GM18861 (cell line): ENCODE results near the gene PDIA2.

Experiments
- ATAC-seq: cut with Tn5 transposase; IDR thresholded peaks from one replicate; pipeline ENCODE4 v1.9.1; 2021; ENCODE audit not compliant: unreplicated experiment

The PDIA2 gene

DNA sequence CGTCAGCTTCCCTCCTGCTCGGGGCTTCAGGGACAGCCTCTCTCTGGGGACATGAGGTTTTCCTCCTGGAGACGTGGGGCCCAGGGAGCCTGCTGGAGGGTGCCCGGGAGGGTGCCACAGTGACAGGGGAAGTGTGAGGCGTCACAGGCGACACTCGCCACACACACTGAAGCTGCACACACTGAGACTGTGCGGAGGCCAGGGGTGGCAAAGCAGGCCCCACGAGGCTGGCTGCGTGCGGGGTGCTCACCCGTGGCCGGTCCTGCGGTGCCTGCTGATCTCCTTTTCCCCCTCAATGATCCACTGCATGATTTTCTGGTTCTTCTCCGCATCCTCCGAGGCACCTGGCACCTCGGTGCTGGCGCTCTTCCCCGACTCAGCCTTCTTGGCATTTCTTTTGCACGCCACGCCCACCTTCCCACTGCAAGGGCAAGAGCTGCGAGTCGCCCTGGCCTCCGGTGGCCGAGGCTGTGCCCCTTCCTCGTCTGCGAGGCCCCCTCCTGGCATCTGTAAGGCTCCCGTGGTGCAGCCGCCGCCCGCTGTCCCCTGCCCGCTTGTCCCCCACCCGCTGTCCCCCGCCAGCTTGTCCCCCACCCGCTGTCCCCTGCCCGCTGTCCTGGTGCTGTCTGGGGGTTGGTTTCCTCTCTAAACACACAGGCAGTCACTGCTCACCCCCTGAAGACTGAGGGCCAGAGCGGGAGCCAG is 14.0 kb downstream of the PDIA2 start:
- no peak for ATAC-seq

DNA sequence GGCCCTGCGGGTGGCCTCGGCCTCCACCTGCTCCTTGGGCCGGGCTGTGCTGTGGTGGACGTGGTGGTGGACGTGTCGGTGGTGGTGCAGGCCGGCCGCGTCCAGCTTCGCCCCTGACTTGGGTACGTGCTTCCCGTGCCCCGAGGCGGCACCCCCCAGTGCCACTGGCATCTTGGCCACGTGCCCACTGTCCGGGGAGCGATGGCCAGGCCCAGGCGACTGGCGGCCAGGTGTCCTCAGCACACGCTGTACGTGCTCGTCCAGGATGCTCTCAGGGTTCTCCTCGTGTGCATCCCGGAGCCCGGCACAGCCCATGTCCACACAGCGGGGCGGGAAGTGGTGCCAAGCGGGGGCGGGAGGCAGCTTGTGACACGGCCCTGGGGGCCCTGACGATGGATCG is 14.9 kb downstream of the PDIA2 start:
- ATAC-seq = no peak

DNA sequence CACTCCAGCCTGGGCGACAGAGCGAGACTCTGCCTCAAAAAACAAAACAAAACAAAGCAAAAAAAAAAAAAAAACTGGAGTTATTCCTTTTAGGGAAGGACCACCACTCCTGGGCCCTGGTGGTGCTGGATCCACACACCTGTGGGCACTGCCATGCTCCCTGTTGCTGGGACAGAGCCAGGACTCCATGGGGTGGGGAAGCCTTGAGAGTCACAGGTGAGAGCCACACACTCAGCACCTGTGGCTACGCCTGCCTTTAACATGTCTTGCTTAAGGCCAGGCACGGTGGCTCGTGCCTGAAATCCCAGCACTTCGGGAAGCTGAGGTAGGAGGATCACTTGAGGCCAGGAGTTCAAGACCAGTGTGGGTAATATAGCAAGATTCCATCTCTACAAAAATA is 18.3 kb downstream of the PDIA2 start:
- no peak for ATAC-seq

DNA sequence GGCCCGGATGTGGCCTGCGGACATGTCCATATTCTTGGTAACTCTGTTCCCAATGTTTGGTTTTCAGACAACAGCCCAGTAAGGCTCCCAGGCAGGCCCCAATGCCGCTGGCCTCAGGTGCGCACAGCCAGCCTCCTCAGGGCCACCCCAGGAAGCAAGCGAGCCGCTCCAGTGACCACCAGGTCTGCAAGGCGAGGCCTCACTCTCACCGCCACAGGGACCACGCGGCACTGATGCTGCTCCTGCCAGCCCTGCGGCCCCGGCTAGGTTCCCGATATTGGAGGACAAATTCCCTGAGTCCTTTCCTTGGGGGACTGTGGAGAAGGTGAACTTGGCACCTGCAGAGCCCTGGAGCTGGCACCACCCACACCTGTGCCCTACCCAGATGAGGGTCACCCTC is 19.0 kb downstream of the PDIA2 start:
- ATAC-seq = no peak

DNA sequence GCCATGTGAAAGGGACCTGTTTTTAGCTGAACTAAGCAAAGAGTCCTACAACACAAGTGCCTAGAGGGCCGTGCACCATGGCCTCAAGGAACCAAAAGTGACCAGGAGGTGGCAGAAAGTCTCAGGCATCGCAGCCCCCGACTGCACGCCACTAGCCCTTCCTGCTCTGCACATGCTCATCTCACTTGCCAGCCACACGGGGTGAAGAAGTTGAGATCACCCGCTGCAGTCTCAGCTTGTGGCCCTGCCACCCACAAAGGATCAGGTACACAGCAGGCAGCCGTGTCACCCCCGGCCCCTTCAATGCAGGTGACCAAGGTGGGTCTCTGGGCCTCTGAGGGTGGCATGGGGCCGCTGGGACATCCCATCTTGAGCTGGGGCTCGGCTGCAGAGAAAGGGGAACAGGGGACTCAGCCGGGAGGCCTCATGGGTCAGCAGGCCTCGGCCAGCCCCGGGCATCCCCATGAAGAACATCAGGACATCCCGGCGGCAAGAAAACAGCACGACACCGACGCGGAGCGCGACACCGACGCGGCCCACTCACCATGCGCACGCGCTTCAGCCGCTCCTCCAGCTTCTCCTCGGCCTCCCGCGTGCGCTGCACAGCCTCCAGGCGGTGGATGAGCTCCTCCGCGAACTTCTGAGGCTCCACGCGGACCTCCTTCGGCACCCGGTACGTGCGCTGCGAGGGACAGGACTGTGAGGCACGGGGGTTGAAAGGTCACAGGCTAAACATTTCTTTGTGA is 21.0 kb downstream of the PDIA2 start:
- ATAC-seq = no peak

DNA sequence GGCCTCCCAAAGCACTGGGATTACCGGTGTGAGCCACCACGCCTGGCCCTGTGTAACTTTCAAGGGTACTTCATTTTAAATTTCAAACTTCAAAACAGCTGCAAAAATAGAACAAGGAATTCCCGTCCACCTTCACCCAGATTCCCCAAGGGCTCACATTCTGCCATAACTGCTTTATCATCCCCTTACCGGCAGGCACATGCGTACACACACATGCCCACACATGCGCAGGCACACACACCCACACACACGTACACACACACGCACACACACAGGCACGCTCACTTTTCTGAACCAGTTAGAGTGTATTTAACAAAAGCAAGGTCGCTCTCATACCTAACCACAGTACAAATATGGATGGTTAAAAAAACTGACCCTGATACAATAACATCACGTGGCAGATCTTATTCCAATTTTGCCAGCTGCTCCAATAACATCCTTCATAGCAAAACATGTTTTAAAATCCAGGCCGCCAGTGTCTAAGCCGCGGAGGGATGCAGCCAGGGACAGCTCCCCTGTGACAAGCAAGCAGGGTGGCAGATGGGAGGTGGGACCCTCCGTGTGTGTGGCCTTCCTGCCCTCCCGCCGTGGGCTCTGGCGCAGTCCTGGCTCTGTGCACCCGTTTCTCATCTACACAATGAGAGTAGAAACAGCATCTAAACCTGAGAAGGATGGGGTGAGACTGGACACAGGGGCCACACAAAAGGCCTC is 23.1 kb downstream of the PDIA2 start:
- ATAC-seq = no peak

DNA sequence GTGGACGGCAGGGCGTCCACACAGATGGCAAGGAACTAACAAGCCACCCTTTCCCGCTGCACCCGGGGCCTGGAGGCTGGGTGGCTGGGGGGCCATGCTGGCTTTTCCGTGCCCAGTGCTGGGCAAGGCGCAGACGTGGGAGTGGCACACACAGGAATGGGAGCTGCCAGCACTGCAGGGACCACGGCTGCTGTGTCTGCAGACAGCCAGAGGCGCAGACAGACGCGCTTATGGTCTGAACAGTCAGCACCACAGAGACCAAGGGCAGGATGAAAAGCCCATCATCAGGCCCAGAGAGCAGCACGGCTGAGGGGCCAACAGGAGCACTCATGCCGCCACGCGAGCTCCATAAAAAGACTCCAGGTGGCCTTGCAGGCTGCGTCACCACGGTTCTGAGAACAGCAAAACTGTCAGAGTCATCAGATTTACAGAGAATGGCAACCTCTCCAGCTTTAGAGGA is 24.0 kb downstream of the PDIA2 start:
- no peak for ATAC-seq

DNA sequence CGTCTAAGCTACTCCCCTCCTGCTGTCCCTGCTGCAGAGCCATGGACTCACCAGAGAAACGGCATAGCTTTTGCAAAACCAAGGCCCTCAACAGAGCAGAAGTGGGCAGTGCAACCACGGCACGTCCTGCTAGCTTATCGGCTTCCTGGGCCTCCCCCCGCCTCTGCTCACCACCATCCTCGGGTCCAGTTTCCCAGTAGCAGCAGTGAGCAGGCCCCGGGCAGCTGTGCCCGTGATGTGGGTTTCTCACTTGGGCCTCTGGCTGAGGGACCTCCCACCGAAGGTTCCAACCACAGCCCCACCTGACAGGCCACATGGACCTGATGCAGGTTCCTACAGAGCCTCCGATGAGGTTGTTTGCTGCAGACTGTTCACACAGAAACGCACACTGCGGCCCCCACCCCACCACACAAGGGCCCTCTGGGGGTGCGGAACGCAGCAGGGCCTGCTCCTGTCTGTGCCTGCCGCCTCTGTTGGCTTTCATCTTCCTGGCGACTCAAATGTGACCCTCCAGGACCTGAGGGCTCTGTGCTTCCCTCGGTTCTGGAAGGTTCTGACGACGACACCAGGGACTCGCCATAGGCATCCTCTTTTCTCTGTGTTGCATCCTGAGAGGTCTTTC is 24.8 kb downstream of the PDIA2 start:
- ATAC-seq = no peak

DNA sequence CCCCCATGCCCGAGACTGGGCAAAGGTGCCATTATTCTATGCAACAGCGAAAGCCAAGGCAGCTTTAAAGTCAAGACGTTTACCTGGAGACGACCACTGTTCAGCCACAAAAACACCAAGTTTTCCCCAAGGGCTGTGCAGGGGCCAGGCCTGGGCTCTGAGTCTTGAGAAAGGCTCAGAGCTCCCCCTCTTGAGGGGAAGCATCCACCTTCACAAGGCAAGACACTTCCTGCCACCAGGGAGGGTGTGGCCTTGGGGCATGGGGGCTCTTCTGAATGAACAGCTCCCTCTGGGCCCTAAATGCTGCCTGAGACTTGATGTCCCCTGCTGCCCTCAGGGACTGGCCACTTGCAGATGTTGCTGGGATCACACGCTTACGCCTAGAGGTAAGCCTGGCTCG is 26.5 kb downstream of the PDIA2 start:
- ATAC-seq = no peak

DNA sequence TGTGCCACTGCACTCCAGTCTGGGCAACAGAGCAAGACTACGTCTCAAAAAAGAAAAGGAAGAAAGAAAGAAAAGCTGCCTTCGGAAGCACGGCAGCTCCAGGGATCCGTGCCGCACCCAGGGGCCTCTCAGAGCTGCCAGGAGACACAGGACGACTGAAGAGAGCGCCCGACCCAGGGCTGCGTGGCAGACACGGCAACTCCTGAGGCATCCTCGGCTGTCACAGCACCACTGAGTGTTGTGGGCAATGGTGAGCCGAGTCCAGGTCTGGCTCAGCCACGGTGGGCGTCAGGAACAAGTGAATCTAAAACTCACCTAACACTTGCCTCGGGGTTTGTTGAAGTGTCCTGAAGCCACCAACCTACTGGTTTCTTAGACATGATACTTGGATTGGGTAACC is 28.8 kb downstream of the PDIA2 start:
- ATAC-seq = no peak

DNA sequence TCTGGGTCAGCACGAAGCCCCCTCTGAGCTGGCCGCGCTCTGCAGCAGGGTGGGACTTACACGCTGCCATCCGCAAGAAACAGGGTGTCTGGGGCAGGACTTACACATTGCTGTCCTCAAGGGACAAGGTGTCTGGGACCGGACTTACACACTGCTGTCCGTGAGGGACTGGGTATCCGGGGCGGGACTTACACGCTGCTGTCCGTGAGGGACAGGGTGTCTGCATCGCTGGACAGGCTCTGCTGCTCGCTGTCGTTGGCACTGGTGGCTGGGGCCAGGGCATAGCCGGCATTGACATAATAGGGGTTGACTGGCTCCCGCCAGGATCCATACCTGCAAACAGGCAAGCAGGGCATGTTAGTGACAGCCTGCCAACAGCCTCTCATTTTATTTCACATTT is 31.4 kb downstream of the PDIA2 start:
- no peak for ATAC-seq

DNA sequence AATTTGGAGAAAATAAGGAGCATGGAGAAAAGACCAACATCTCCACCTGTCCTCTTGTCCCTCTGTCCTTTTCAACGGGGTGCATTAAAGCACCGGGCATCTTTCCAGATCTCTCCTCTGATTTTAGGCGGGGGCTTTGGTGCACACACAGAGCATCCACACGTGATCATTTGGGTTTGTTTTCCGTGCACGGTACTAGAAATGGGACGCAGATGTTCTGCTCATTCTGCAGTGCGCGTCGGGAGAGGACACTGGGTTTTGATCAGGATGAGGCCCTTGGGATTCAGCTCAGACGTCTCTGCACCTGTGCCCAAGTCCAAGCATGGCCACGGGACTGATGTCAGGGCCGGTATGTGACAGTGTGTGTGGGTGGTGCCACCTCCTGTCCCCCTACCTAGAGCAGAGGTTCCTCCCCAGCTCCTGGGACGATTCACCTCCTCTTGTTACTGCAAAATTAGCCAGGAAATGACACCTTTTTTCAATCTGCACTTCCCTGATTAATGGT is 31.9 kb downstream of the PDIA2 start:
- ATAC-seq = no peak

DNA sequence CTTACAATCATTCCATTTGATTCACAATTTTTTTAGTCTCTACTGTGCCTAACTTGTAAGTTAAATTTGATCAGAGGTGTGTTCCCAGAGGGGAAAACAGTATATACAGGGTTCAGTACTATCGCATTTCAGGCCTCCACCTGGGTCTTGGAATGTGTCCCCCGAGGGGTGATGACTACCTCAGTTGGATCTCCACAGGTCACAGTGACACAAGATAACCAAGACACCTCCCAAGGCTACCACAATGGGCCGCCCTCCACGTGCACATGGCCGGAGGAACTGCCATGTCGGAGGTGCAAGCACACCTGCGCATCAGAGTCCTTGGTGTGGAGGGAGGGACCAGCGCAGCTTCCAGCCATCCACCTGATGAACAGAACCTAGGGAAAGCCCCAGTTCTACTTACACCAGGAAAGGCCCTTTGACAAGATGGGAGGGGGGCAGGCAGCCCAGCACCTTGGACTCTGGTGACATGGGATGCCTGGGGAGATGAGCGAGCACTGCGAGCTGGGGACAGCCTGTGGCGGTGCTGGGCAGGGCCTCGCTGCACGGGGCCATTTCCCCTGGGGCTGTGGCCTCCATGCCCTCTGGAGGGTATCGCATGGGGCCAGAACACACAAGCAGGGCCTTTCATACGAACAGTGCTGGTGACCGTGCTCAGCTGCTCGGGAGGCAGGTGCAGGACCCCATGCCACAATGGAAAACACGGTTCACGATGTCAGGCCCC is 33.9 kb downstream of the PDIA2 start:
- no peak for ATAC-seq

DNA sequence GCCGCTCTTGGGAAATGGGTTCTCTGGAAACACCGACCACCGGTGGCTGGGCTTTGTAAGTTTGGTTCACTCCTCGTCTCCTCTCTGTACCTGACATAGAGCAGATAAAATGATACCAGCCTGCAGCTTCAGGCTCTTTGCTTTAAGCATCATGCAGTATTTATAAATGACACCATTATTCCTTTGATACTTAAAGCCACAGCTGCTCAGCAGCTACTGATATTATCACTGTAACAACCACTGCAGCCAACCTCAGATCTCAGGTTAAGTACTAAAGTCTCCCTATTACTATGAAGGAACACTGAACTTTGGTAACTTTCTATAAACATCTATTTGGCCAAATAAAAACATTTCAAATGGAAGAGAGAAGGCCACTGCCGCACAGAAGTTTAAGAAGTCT is 34.6 kb downstream of the PDIA2 start:
- ATAC-seq = no peak

DNA sequence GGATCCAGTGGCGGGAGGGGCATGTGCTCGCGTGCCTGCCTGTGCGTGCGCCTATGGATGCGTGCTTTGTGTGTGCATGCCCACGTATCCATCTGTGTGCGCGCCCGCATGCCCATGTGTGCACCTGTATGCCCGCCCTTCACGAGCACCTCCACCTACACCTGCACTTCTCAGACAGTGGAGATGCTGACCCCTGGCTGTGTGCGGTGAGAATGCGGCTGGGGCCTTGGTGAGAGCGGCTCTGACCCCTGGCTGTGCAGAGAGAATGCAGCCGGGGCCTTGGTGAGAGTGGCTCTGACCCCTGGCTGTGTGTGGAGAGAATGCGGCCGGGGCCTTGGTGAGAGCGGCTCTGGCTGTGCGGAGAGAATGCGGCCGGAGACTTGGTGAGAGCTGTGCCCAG is 35.7 kb downstream of the PDIA2 start:
- no peak for ATAC-seq

DNA sequence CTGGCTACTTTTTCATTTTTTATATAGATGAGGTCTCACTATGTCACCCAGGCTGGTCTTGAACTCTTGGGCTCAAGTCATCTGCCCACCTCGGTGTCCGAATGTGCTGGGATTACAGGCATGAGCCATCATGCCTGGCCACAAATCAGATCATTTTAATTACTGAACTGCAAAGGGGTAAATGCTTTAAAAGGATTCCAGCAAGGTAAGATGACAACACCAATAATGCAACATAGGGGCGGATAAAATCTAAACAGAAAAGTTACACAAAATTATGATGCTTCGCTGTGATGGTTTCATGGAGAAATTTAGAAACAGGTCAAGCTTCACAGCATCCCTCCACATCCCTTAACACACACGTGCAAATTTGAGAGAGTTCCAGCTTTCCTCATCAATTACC is 37.2 kb downstream of the PDIA2 start:
- no peak for ATAC-seq

DNA sequence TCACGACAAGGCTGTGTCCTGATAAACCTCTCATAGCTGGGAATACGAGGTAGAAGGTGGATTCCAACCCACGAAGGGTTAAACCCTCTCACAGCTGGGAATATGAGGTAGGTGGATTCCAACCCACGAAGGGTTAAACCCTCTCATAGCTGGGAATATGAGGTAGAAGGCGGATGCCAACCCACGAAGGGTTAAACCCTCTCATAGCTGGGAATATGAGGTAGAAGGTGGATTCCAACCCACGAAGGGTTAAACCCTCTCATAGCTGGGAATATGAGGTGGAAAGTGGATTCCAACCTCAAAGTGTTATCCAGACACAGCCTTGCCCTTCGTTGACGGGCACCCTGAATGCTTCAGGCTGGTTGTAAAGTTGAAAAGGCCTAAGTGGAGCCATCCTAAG is 38.6 kb downstream of the PDIA2 start:
- ATAC-seq = no peak

DNA sequence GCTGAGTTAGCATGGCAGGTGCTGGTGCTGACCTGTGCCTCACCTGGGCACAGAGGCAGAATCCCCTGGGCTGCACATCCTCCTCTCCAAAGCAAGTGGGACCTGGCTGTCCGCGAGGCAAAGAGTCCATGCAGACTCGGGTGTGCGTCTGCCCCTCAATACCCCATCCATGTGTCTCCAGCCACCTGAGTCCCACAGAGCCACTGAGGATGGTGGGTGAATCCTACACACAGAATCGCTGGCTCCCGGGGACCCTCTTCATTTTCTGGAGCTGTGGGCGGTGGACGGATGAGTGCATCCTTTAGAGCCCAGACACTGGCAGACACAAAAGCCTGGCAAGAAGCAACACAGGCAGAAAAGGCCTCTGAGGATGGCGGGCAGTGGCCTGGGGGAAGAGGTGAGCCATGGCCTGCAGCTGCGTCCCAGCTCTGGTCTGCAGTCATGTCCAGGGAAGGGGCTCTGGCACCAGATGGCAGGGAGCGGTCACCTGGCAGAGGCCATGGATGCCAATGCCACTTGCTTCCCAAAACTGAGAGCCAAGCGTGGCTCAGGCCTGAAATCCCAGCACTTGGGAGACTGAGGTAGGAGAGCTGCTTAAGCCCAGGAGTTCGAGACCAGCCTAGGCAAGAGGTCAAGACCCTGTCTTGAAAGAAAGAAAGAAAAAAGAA is 39.6 kb downstream of the PDIA2 start:
- no peak for ATAC-seq

DNA sequence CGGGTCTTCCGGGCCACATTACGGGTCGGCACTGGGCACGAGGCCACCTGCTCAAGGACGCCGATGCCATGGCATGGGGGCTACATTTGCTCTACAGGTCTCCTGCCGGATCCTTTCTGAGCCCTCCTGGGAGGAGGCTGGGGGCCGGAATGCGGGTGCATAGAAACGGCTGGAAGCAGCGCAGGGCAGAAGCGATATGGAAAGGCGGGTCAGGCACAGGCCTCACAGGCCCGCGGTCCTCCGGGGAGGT is 41.2 kb downstream of the PDIA2 start:
- no peak for ATAC-seq

DNA sequence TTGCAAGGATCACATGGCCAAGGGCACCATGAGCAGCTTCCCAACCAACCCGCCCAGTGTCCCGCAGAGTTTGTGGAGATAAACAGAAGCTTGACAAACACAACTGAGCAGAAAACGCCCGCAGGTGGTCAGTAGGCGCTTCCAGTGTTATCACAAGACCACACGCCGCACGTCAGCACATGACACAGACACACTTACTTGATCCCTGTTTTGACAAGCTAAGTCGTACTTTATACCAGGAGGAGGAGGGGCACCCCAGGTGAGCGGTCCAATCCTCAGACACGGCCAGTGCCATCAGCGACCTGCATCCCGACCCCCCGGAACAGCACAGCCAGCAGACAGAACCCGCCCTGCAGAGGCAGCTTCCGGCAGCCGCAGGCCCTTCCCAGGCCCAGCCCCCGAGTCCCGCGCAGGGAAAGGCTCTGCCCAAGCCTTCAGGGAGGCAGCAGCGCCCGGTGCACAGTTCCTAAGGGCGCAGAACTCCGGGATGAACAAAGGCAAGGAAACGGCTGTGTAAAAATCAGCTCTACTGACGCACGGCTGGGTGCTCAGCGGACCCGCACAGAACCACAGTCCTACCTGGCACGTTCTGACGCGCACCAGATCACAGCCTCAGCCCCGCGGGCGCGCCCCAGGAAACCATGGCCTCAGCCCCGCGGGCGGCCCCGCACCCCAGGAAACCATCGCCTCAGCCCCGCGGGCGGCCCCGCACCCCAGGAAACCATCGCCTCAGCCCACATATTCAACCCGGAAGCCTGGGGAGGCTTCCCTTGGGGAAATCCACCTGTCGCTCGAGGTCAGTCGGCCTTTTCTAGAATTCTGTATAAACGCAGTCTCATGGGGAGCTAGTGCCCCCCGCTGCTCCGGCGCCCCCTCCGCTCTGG is 41.7 kb downstream of the PDIA2 start:
- no peak for ATAC-seq
